Measurements from ENCODE around the gene ULK4. TPM values are rescaled to one million over a fixed set of nuclear protein-coding genes. Genes with fewer than 3 reads are reported as not detected.

ULK4 gene
- total RNA-seq, 1 experiment from 2014 or later: 6.3 TPM

- TF ChIP-seq ZFX (IDR thresholded peaks at IDR 0.05) (no peak), YY1 (IDR thresholded peaks at IDR 0.05; ENCODE audit: extremely low read depth, insufficient replicate concordance, low read depth, low read length) (no peak)
Observed at GRCh38 chr3:41198526-41198925, 763.4 kb downstream of the ULK4 start (continued).

GRCh38 chr3:41198046-41198445 lies 763.9 kb downstream of the ULK4 start:
- no peak overlapping the region for H3K4me2 ChIP-seq (ENCODE audit: low read length)
- H3K36me3 ChIP-seq (ENCODE audit: control insufficient read depth in 1 of 2, insufficient read depth in 2 of 2, low read length in 2 of 2): no peaks in the 10 kb centered on the region
- H3K27me3 ChIP-seq (ENCODE audit: insufficient read depth, low read length): peaks cover 9% of the 10 kb centered on the region; the same call in 1 of the 2 replicates
- DNase-seq (ENCODE audit: low read depth, low spot score) (no peak), ATAC-seq (no peak)
- ChIA-PET RAD21 (ENCODE audit: low non-redundant PET in 1 of 2, low total read pairs in 2 of 2, uncharacterized antibody in 2 of 2, unreplicated experiment in 2 of 2) (no interaction called here), CTCF (no interaction called here), POLR2A (interaction anchor here (1.3 to 1.8 kb wide), 2 partner anchors 9 to 22 kb away, joined by 3 to 7 read pairs; no protein-coding TSS in a partner anchor)
- no peak overlapping the region for H3K27ac ChIP-seq (ENCODE audit: low read depth, low read length)
- no peak for TF ChIP-seq ATF3 (IDR thresholded peaks at IDR 0.05)
- no peak for TF ChIP-seq RAD21 (IDR thresholded peaks at IDR 0.05; ENCODE audit: low read depth)
- H4K20me1 ChIP-seq (ENCODE audit: insufficient read depth): peaks cover 21% of the 10 kb centered on the region; the same call in 1 of the 2 replicates
- no peak overlapping the region for H2AFZ ChIP-seq (ENCODE audit: low read depth, low read length, poor library complexity, severe bottlenecking)
- intact Hi-C loops (cut with micrococcal nuclease): no loop called here
- H3K9ac ChIP-seq (ENCODE audit: low read length): no peak overlapping the region
- no peak overlapping the region for H3K4me3 ChIP-seq (replicated peaks in 1 of 2; ENCODE audit: low read depth in 1 of 2, low read length in 2 of 2)
- no peaks in the 10 kb centered on the region for H3K9me2 ChIP-seq (ENCODE audit: insufficient read depth)
- peaks cover 19 to 32% of the 10 kb centered on the region in 2 experiments for H3K4me1 ChIP-seq (ENCODE audit: control insufficient read depth in 1 of 2, insufficient read depth in 2 of 2, low read length in 2 of 2)
- peaks cover 36% of the 10 kb centered on the region for H3K79me2 ChIP-seq (ENCODE audit: insufficient read depth, low read length)
- H3K9me3 ChIP-seq (ENCODE audit: control insufficient read depth in 1 of 2, insufficient read depth in 1 of 2, low read depth in 1 of 2, low read length in 2 of 2): no peaks in the 10 kb centered on the region
- no TSS peak for BruUV-seq (replicated peaks)

Other genes with a start within 250 kb of the ULK4 start
- 25.9 TPM for gene TRAK1, start 129.3 kb upstream of the ULK4 start, total RNA-seq (2021; ENCODE audit: unreplicated experiment)